Activated CD4-positive, alpha-beta T cell treated with anti-CD3 and anti-CD28 coated beads, Interleukin-2, amount 50 U/mL, for 1 hour (primary cell): ENCODE measurements around the gene ITGB4.
"Not testable (repeated sequence)": the region's sequence is repeated elsewhere in the genome, so short reads cannot be mapped to it uniquely, and the experiment has no call there.

Source experiments
- DNase-seq: peaks from one replicate; pipeline ENCODE4 v3.0.0-alpha.2; 2020

The ITGB4 gene

DNA sequence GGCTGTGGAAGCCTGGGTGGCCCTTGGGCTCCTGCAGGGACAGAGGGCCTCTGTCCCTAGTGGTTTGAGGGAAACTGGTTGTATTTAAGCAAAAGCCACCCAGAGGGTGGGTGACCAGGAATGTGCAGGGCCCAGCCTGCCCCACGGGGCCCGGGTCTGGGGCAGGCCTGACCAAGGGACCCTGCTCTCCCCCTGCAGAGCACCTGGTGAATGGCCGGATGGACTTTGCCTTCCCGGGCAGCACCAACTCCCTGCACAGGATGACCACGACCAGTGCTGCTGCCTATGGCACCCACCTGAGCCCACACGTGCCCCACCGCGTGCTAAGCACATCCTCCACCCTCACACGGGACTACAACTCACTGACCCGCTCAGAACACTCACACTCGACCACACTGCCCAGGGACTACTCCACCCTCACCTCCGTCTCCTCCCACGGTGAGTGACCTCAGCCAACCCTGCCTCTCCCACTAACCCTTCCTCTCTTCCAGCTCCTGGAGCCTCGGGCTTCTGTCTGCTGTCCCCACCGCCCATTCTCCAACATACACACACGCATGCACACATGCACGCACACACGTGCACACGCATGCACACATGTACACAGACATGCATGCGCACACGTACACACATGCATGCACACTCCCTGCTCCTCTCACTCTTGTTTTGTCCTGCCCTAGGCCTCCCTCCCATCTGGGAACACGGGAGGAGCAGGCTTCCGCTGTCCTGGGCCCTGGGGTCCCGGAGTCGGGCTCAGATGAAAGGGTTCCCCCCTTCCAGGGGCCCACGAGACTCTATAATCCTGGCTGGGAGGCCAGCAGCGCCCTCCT is 33.3 kb downstream of the ITGB4 start:
- no peak for DNase-seq

DNA sequence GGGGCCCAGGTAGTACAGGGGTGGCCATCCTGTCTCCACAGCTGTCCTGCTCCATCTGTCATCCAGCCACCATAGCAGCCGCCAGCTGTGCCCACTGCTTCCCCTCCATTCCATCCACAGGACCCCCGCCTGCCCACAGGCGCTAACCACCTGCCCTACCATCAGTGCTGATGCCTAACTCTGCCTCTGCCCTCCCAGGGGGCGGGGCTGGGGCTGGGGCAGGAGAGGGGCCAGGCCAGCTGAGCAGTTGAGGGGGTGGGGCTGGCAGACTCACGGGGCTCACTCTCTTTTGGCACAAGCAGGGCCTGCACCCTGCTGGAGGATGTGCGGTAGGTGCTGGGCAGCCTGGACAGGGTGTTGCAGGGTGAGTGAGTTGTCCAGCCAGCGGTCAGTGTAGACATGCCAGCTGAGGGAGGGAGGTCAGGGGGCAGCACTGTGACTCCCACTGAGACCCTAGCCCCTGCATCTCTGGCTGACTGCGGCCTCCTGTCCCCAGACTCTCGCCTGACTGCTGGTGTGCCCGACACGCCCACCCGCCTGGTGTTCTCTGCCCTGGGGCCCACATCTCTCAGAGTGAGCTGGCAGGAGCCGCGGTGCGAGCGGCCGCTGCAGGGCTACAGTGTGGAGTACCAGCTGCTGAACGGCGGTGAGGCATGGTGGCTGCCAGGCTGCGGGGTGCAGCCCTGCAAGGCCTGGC is 34.1 kb downstream of the ITGB4 start:
- no peak for DNase-seq

DNA sequence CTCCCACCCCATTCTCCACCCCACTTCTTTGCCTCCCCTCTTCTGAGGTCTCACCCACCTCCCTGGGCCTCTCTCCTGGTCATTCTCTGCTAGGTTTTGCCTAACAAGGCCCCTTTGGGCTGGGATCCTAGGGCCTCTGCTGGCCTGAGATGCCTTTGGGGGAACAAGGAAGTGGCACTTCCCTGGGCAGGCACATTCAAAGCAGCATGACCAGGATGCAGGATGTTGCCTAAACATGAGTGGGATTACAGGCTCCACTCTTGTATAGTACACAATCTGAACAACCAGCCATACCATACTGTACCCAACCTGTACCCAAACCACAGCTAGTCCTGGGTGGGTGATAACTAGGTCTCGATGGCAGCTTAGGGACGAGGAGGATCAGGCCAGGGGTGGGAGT is 34.7 kb downstream of the ITGB4 start:
- no peak for DNase-seq

DNA sequence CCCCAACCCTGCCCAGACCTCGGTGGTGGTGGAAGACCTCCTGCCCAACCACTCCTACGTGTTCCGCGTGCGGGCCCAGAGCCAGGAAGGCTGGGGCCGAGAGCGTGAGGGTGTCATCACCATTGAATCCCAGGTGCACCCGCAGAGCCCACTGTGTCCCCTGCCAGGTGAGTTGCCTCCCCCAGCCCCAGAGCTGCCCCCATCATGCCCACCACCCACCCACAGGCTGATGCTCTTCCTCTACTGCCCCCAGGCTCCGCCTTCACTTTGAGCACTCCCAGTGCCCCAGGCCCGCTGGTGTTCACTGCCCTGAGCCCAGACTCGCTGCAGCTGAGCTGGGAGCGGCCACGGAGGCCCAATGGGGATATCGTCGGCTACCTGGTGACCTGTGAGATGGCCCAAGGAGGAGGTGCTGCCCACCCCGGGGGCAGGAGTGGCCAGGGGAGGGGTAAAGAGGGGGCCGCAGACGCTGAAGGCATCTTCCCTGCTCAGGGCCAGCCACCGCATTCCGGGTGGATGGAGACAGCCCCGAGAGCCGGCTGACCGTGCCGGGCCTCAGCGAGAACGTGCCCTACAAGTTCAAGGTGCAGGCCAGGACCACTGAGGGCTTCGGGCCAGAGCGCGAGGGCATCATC is 35.3 kb downstream of the ITGB4 start:
- no peak for DNase-seq

DNA sequence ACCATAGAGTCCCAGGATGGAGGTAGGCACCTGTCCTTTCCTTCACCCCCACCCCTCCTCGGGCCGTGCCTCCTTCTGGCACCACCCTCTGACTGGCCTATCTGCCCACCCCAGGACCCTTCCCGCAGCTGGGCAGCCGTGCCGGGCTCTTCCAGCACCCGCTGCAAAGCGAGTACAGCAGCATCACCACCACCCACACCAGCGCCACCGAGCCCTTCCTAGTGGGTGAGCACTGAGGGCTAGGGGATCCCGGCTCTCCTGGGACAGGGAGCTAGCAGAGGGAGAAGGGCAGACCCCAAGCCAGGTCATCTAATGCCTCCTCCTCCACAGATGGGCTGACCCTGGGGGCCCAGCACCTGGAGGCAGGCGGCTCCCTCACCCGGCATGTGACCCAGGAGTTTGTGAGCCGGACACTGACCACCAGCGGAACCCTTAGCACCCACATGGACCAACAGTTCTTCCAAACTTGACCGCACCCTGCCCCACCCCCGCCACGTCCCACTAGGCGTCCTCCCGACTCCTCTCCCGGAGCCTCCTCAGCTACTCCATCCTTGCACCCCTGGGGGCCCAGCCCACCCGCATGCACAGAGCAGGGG is 35.9 kb downstream of the ITGB4 start:
- no peak for DNase-seq

DNA sequence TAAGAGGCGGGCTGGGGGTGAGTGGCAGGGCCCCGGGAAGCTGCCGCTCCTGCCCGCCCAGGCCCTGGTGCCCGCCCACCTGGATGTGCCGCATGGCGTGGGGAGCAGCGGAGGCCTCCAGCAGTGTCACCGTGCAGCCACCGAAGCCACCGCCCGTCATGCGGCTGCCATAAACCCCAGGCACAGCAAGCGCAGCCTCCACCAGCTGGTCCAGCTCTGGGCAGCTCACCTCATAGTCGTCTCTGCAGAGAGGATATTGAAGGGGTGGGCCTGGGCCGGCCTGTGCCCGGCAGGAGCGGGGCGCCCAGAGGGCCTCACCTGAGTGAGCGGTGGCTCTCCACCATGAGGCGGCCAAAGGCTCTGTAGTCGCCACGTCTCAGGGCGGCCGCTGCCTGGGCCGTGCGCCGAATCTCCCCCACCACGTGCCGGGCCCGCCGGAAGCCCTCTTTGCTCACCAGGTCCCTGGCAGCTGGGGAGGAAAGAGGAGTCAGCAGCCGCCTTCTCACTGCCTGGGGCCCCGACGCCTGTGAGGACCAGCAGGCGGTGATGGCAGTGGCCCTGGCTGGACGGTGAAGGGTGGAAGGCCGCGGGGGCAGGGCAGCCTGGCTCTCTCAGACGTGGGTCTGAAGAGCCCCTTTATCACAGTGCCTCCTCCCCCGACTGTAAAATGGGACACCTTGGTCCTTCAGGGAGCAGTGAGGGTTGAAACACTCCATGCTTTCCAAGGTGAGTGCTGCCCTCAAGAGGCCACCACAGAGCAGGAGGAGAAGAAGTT is 37.1 kb downstream of the ITGB4 start:
- DNase-seq = no peak

DNA sequence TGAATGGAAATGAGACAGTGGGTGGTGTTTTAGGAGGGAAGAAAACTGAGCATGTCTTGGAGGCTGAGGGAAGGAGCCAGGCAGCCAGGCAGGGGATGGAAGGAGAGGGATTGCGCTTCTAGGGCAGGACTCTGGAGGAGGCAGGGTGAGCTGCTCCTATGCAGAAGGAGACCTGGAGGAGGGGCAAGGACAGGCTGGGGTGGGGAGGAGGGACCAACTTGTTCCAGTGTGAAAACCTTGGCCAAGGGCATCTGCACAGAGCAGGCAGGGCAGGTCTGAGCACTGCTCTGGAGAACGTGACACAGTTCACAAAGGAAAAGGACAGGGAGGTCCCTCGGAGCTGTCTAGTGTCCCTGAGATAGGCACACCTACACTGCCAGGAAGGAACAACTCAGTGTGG is 38.2 kb downstream of the ITGB4 start:
- DNase-seq = no peak

DNA sequence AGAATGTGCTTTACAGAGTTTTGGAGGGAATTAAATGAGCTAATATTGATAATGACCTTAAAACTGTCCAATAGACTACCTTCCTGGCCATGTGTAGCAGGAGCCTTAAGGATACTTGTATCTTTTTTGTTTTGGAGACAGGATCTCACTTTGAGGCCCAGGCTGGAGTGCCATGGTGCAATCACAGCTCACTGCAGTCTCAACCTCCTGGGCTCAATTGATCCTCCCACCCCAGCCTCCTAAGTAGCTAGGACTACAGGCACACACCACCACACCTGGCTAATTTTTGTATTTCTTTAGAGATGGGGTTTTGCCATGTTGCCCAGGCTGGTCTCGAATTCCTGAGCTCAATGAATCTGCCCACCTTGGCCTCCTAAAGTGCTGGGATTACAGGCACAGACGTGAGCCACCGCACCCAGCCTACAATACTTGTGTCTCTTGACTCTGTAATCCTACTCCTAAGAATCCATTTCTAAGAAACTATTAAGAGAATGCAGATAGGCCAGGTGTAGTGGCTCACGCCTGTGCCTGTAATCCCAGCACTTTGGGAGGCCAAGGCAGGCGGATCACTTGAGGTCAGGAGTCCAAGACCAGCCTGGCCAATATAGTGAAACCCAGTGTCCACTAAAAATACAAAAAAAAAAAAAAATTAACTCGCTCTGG is 38.9 kb downstream of the ITGB4 start:
- not testable (repeated sequence) for DNase-seq

DNA sequence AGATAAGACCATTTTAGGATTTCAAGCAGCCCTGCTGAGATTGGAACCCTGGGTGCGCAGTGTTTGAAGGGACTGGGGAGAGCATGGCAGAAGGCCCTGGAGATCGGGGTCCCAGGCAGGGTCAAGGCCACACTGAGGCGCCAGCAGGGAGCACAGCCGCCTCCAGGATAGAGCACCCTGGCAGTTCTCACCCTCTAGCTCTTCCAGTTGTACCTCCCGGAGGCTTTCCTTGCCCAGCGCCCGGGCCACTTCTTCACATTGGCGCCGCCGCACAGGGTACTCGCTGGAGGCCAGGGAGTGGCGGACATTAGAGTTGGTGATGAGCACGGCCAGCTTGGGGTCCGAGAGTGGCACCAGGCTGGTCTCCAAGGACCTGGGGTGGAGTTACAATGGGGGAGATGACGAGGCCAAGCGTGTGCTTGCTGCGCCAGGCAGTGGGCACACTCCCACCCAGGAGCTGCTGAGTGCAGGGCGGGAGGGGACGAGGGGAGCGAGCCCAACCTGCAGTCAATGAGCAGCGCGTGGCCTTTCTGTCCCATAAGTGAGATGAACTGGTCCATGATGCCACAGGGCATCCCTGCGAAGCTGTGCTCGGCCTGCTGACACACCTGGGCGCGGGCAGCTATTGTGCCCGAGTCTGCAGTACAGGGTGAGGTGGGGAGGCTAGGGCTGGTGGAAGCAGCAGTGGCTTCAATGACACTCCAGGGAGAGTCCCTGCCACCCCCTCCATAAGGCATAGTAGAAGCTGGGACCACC is 41.4 kb downstream of the ITGB4 start:
- DNase-seq = no peak

DNA sequence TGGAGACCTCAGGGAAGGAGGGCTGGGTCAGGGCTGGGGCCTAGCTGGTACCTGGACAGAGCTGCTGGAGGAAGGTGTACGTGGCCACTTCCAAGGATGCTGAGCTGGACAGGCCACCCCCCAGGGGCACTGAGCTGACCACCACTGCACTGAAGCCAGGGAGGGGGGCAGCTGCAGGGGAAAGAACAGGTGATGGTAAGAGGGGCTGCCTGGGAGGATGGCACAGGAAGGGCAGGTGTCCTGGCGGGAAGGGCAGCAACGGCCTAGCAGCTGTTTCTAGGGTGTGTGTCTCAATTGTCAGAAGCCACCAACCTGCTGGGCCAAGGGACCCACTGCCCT is 42.0 kb downstream of the ITGB4 start:
- DNase-seq = no peak

DNA sequence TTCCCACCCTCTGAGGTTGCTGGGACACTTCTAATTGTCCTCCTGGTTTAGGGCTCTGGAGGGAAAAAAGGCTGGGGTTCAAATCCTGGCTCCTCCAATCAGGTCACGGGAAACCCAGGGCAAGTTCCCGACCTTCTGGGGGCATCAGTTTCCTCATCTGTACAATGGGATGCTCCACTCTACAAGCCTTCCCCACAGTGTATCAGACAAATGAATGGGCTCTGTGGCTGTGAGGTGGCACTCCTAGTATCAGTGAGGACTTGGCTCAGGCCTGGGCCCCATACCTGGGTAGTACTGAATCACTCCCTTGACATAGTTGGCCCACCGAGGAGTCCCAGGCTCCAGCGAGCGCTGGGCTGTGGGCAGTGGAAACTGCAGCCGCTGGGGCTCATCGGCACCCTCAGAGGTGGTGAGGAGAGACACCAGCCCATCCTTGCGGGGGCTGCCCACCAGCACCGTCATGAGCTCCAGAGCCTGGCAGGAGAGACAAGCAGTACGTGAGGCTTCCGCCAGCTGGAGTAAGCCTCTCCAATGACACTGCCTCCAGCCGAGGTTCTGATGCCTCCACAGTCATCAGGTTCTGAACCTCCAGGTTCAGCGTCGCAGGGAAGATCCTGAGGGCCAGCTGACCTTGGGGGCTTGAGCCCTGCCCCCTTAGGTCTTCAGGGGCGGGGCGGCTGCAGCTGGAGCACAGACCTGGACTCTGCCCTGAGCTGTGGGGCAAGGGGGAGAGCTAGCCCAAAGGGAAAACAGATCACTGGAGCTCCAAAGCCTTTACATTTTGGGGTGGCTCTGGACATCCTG is 42.6 kb downstream of the ITGB4 start:
- DNase-seq = no peak

DNA sequence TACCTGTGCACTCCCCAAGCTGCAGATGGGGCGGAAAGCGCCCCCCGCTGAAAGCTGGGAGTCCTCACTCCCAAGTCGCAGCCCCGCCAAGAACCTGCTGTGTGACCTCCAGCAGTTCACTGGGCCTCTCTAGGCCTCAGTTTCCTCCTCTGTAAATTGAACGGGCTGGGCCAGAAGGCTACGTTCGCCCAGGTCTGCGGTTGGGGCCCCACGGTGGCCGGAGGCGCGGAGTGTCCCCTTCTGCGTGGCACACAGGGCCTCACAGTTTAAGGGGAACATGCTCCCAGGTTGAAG is 43.1 kb downstream of the ITGB4 start:
- no peak for DNase-seq

DNA sequence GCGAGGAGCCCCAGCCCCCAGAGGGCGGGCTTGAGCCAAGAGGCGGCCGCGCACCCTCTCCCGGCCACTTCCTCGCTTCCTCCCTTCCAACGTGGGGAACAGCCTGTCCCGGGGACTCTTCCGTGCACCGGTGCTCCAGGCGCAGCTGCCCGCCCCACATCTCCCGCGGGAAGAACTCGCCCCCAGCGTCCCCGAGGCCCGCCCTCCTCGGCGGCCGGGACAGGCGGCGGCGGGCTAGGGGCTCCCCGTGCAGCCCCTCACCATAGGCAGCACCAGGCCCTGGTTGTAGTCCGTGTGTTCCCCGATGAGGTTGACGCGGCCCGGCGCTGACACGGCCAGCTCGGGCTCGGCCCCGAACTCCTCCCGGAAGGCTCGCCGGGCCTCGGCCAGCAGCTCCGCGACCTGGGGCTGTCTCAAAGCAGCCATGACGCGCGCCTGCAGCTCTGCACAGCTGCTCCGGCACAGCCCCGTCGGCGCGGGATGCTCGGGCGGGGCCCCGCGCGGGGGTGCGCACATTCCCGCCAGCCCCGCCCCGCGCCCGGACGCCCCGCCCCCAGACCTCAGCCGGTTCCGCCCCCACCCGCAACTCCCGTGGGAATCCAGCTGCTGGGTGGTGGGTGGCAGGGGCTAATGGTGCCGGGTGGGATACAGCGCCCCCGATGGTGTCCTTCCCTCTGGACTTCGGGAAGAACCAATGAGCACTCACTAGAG is 43.6 kb downstream of the ITGB4 start, which contains the start of gene GALK1:
Gene GALK1, minus strand, starts transcription at position 482 of the 711 bp plus-strand sequence. Its CDS starts 56 bp downstream, at position 426.
- DNase-seq = peak; percentile 71

DNA sequence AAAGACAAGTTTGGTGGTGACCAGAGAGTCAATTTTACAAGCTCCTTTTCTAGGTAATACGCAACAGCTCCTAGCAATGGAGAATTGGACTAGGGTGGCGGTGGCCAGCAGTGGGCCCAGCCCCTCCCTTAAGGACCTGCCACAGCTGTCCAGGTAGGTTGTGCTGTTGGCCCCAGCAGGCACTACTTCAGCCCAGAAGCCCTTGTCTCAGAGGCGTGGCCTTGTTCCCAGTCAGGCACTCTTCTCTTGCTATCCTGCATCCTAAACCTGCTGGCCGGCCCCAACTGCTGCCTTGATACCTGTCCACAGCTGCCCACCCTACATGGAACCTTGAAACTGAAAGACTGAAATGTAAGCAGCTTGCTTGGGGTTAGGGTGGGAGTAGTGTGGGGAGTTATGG is 44.7 kb downstream of the ITGB4 start:
- DNase-seq = no peak

DNA sequence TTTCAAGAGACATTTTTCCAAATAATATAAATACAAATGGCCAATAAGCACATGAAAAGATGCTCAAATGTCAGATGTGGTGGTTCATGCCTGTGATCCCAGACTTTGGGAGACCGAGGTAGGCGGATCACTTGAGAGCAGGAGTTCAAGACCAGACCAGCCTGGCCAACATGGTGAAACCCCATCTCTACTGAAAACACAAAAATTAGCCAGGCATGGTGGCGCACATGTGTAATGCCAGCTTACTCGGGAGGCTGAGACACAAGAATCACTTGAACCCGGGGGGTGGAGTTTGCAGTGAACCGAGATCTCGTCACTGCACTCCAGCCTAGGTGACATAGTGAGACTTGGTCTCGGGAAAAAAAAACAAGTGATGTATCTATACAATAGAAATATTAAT is 46.6 kb downstream of the ITGB4 start:
- DNase-seq = no peak

DNA sequence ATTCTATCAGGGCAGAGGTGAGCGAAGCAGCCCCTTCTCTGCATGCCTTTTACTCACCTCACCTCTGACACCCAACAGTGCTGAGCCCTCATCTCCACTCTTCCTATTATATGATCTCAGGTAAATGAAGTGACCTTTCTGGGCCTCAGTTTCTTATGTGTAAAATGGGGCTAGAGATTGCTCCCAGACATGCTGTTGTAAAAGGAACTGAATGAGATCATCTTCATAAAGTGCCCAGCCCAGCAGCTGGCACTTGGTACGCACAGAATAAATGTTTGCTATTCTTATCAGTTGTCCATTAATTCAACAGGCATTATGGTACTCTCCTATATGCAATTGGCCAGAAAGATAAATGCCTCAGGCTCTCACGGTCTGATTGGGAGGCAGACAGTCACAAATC is 48.3 kb downstream of the ITGB4 start:
- DNase-seq = no peak

DNA sequence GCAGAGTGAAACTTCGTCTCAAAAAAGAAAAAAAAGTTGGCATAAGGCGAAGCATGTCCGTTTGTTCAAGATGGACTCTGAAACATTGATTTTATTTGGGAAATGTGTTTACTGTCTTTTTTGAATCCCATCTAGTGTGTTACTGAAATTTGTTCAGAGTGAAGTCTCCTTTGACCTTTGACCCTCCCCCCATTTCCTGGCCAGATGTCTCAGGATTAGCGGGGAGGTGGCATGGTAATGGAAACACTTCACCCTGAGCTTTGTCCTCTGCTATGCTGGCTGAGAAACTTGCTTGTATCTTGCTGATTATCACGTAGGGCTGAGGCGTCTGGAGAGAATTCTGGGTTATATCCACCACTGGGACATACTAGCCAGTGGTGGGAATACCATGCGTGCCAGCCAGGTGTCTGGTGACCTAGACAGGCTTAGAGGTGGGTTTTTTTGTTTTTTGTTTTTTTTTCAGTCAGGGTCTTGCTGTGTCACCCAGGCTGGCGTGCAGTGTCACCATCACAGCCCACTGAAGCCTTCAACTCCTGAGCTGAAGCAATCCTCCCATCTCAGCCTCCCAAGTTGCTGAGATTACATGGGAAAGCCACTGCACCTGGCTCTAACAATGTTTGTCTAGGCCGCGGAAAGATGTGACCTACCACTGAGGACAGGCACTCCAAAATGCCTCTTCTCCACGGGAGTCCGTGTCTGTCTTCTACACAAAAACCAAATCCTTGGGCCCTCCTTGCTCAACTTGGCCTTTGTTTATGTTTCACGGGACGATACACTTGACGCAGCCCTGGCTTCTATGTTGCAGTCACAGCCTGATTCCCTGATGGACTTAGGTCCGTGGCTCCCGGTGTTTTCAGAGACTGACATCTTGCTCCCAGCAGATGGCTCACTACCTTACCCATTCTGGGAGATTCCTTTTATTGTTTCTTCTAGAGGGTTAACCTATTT is 50.3 kb downstream of the ITGB4 start:
- DNase-seq = no peak

DNA sequence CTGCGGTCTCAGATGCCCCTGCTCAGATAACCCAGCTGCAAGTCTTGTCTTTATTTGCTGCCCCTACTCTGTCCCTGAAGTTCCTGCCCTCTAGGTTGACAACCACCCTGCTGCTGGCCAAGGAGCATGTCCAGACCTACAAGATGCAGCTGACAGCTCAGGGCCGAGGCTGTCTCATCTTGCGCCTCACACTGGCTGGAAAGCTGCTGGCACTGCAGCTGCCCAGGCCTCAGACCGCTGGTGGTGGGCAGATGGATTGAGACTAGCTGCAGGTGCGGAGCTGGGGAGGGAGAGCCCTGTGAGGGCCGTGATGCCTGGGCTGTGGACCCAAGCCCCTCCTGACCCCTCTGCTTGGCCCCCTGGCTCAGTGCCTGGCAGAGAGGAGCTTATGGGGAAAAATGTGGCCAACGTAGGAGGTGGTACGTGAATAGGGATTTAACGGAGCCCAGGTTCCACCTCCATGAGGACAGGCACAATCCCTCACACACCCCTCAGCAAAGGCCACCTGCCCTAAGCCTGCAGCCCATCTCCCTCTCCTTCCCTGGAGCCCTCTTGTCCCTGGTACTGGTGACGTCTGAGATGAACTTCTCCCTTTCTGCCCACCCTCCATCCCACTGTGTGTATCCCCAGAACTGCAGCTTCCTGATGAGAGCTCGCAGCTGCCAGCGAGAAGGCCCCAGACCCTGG is 52.0 kb downstream of the ITGB4 start:
- DNase-seq = no peak
